ENCODE measurements around the gene CMTM3. TPM values are rescaled to one million over a fixed set of nuclear protein-coding genes. Genes with fewer than 3 reads are reported as not detected.

CMTM3 gene
- total RNA-seq, 1 donor from 2014 or later = 62.4 TPM

DNA sequence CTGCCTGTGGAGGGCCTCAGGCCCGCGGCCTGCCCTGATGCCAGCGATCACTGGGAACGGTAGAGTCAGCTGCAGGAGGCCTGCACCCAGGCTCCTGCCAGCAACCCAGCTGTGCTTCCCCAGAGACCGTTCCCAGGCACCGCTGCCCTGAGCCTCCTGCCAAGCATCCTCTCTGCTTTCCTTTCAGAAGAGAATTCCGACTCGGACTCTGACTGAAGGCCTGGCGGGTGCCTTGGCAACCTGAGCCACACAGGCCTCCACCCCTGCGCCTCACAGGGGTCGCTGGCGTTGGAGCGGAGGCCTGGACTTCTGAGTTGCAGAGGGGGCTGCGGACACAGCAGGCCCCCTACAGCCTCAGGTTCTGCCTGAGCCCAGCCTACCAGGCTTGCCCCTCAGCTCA lies 7.9 kb downstream of the CMTM3 start:
- peaks cover 51% of the 10 kb centered on the region for H4K20me1 ChIP-seq (ENCODE audit: insufficient read depth, low read length)
- Mint-ChIP-seq H3K4me3 (ENCODE audit: unreplicated experiment) (no peak overlapping the region), H3K27me3 (ENCODE audit: low read depth, unreplicated experiment) (no peaks in the 10 kb centered on the region), H3K36me3 (ENCODE audit: low read depth, unreplicated experiment) (peaks cover 24% of the 10 kb centered on the region), H3K4me1 (ENCODE audit: low read depth, unreplicated experiment) (peaks cover 15% of the 10 kb centered on the region), H3K27ac (ENCODE audit: unreplicated experiment) (no peak overlapping the region), H3K9me3 (ENCODE audit: unreplicated experiment) (no peaks in the 10 kb centered on the region)
- H2AFZ ChIP-seq (ENCODE audit: low read depth, low read length) = no peak overlapping the region
- no peak for TF ChIP-seq EZH2 (IDR thresholded peaks at IDR 0.05; ENCODE audit: insufficient read depth, low read length)
- TF ChIP-seq, protein P1, sequence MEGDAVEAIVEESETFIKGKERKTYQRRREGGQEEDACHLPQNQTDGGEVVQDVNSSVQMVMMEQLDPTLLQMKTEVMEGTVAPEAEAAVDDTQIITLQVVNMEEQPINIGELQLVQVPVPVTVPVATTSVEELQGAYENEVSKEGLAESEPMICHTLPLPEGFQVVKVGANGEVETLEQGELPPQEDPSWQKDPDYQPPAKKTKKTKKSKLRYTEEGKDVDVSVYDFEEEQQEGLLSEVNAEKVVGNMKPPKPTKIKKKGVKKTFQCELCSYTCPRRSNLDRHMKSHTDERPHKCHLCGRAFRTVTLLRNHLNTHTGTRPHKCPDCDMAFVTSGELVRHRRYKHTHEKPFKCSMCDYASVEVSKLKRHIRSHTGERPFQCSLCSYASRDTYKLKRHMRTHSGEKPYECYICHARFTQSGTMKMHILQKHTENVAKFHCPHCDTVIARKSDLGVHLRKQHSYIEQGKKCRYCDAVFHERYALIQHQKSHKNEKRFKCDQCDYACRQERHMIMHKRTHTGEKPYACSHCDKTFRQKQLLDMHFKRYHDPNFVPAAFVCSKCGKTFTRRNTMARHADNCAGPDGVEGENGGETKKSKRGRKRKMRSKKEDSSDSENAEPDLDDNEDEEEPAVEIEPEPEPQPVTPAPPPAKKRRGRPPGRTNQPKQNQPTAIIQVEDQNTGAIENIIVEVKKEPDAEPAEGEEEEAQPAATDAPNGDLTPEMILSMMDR (IDR thresholded peaks at IDR 0.05; ENCODE audit: insufficient read depth, low read depth, low read length) = no peak
- H3K4me2 ChIP-seq (ENCODE audit: low read length) = no peak overlapping the region
- no peak overlapping the region for H3K9ac ChIP-seq (ENCODE audit: low read length)
- peaks cover 25% of the 10 kb centered on the region for H3K79me2 ChIP-seq (ENCODE audit: insufficient read depth, low read length)
- H3K27ac ChIP-seq (ENCODE audit: low read depth, low read length) = no peak overlapping the region
- H3K27me3 ChIP-seq (ENCODE audit: insufficient read depth, low read length) = no peaks in the 10 kb centered on the region
- H3K4me3 ChIP-seq (ENCODE audit: insufficient read depth, low read depth, low read length) = no peak overlapping the region
- H3K9me3 ChIP-seq (ENCODE audit: insufficient read depth, low read depth, low read length) = no peaks in the 10 kb centered on the region
- DNase-seq (ENCODE audit: low read depth) (no peak), FAIRE-seq (no peak)
- H3K4me1 ChIP-seq (ENCODE audit: insufficient read depth, low read length) = peaks cover 27% of the 10 kb centered on the region
- peaks cover 25% of the 10 kb centered on the region for H3K36me3 ChIP-seq (ENCODE audit: insufficient read depth, low read length)

DNA sequence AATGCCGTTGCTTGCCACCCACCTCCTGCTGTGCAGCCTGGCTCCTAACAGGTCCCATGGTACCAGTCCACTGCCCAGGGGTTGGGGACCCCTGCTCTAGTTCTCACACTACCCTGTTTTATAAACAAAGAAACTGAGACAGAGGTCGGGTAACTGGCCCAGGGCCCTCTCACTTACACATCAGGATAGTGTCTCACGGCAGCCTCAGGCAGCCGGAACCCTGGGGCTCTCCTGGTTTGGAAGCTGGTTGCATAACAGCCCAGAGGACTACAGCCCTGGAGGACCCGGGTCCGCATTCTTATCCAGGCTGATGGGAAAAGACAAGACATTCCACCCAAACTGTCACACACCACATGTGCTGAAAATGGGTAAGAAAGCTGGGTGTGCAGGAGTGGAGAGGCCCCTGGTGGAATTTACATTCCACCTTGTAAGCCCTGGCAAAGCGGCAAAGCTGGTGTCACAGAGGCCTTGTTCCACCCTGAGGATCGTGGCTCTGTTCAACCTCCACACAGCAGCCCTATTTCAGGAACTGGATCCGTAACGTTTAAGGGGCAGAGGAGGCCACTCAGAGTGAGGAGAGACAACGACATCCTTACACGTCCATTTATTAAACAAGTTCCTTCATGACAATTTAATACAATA lies 9.8 kb downstream of the CMTM3 start:
- DNase-seq (ENCODE audit: low read depth) = no peak
- Mint-ChIP-seq H3K9me3 (ENCODE audit: unreplicated experiment) (no peaks in the 10 kb centered on the region), H3K27ac (ENCODE audit: unreplicated experiment) (no peak overlapping the region), H3K4me1 (ENCODE audit: low read depth, unreplicated experiment) (peaks cover 34% of the 10 kb centered on the region), H3K4me3 (ENCODE audit: unreplicated experiment) (no peak overlapping the region), H3K27me3 (ENCODE audit: low read depth, unreplicated experiment) (no peaks in the 10 kb centered on the region), H3K36me3 (ENCODE audit: low read depth, unreplicated experiment) (peaks cover 27% of the 10 kb centered on the region)
- TF ChIP-seq EZH2 (IDR thresholded peaks at IDR 0.05; ENCODE audit: insufficient read depth, low read length) = no peak
- TF ChIP-seq, protein P1 (IDR thresholded peaks at IDR 0.05; ENCODE audit: insufficient read depth, low read depth, low read length) = no peak
- Histone ChIP-seq H3K27me3 (ENCODE audit: insufficient read depth, low read length) (no peaks in the 10 kb centered on the region), H3K9ac (ENCODE audit: low read length) (no peak overlapping the region), H3K27ac (ENCODE audit: low read depth, low read length) (no peak overlapping the region), H3K4me3 (ENCODE audit: insufficient read depth, low read depth, low read length) (no peak overlapping the region), H4K20me1 (ENCODE audit: insufficient read depth, low read length) (peaks cover 32% of the 10 kb centered on the region), H3K4me2 (ENCODE audit: low read length) (no peak overlapping the region), H2AFZ (ENCODE audit: low read depth, low read length) (no peak overlapping the region), H3K36me3 (ENCODE audit: insufficient read depth, low read length) (peaks cover 24% of the 10 kb centered on the region), H3K9me3 (ENCODE audit: insufficient read depth, low read depth, low read length) (no peaks in the 10 kb centered on the region), H3K79me2 (ENCODE audit: insufficient read depth, low read length) (peaks cover 11% of the 10 kb centered on the region), H3K4me1 (ENCODE audit: insufficient read depth, low read length) (peaks cover 32% of the 10 kb centered on the region)
- FAIRE-seq = no peak

DNA sequence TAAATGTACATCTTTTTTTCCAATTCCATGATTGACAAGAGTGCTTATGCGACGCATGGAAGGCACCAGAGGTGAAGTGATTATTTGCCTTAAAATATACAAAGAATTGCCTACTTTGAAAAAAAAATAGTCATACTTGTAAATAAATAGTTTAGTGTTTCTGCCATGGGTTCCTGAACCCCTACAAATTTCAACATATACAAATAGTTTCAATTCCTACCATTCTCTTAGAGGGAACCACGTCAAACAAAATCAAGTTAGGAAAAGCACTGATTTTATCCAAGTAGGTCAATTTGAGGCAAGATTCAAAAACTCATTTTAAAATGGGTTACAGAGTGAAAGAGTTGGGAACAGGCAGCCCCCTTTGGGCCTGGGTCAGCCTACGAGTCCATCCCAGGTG lies 11.7 kb downstream of the CMTM3 start:
- peaks cover 16% of the 10 kb centered on the region for H4K20me1 ChIP-seq (ENCODE audit: insufficient read depth, low read length)
- peaks cover 44% of the 10 kb centered on the region for H3K4me1 Mint-ChIP-seq (ENCODE audit: low read depth, unreplicated experiment)
- DNase-seq (ENCODE audit: low read depth) (no peak), FAIRE-seq (no peak)
- peaks cover 9% of the 10 kb centered on the region for H3K36me3 ChIP-seq (ENCODE audit: insufficient read depth, low read length)
- H3K9me3 ChIP-seq (ENCODE audit: insufficient read depth, low read depth, low read length) = no peaks in the 10 kb centered on the region
- no peak overlapping the region for H3K4me3 ChIP-seq (ENCODE audit: insufficient read depth, low read depth, low read length)
- peaks cover 44% of the 10 kb centered on the region for H3K4me1 ChIP-seq (ENCODE audit: insufficient read depth, low read length)
- H3K9ac ChIP-seq (ENCODE audit: low read length) = peak overlapping the region; percentile 31
- H3K27ac ChIP-seq (ENCODE audit: low read depth, low read length) = no peak overlapping the region
- no peak overlapping the region for H3K4me3 Mint-ChIP-seq (ENCODE audit: unreplicated experiment)
- H3K9me3 Mint-ChIP-seq (ENCODE audit: unreplicated experiment) = no peaks in the 10 kb centered on the region
- H3K27ac Mint-ChIP-seq (ENCODE audit: unreplicated experiment) = no peak overlapping the region
- H3K27me3 Mint-ChIP-seq (ENCODE audit: low read depth, unreplicated experiment) = no peaks in the 10 kb centered on the region
- TF ChIP-seq EZH2 (IDR thresholded peaks at IDR 0.05; ENCODE audit: insufficient read depth, low read length) = no peak
- peaks cover 19% of the 10 kb centered on the region for H3K36me3 Mint-ChIP-seq (ENCODE audit: low read depth, unreplicated experiment)
- H2AFZ ChIP-seq (ENCODE audit: low read depth, low read length) = no peak overlapping the region
- H3K79me2 ChIP-seq (ENCODE audit: insufficient read depth, low read length) = no peaks in the 10 kb centered on the region
- H3K4me2 ChIP-seq (ENCODE audit: low read length) = peak overlapping the region; percentile 62
- H3K27me3 ChIP-seq (ENCODE audit: insufficient read depth, low read length) = no peaks in the 10 kb centered on the region

Data from astrocyte (in vitro differentiated cells and primary cell).